Kidney capillary endothelial cell (primary cell): ENCODE measurements around the gene OLFML3.
"Not testable (repeated sequence)": the region's sequence is repeated elsewhere in the genome, so short reads cannot be mapped to it uniquely, and the experiment has no call there.

Experiments
- DNase-seq: peaks from one replicate; pipeline ENCODE4 v3.0.0-alpha.2; 2018; ENCODE audit warnings: low spot score

The OLFML3 gene

GRCh38 chr1:113978863-113979702 is at the start of gene OLFML3:
Gene OLFML3, plus strand, starts transcription at chr1:113979474. Its CDS starts 43 bp downstream, at chr1:113979517.
- peak; percentile 90 for DNase-seq

- DNase-seq = peak; percentile 27
Measured at GRCh38 chr1:113929750-113930498, 49.4 kb upstream of the OLFML3 start.

- DNase-seq = peak; percentile 30
Measured at GRCh38 chr1:113930499-113931161, 48.6 kb upstream of the OLFML3 start.

DNA sequence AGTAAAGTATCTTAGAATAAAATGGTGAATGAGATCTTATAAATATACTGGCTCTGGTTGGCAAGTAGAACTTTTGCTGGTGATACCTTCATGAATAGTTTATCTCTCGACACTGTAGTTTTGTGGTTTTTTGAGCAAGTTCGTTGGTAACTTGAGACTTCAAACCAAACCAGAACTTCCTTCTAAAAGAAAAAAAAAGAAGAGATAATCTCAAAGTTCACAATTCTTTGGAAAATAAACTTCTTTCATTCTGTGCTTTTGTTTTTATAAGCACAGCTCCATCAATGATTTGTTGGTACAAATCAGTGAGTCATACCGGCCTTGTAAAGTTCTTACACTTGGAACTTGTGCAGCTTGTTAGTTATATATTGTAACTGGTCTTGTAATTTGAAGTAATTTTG is 47.8 kb upstream of the OLFML3 start:
- no peak for DNase-seq

DNA sequence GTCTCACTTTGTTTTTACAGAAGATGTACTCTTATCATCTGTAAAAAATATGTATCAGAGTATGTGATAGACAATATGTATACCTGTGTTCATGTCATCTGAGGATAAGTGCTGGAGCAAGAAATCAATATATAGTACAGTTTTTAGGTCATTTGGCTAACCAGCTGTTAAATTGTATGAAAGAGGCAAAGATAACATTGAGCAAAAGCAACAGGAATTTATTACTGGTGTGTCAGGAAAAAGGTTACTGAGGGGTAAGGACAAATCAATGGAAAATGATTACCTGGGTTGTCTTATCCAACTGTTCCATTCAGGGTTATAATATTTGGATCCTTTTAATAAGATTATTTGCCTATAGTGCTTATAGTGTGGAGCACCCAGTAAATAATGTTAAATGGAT is 45.3 kb upstream of the OLFML3 start:
- DNase-seq = no peak

GRCh38 chr1:113934511-113935055 is 44.7 kb upstream of the OLFML3 start:
- no peak for DNase-seq

DNA sequence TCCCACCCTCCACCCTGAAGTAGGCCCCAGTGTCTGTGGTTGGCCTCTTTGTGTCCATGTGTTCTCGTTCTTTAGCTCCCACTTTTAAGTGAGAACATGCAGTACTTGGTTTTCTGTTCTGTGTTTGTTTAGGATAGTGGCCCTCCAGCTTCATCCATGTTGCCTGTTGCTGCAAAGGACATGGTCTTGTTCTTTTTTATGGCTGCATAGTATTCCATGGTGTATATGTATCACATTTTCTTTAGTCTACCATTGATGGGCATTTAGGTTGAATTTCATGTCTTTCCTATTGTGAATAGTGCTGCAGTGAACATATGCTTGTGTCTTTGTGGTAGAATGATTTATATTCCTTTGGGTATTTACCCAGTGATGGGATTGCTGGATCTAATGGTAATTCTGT is 44.1 kb upstream of the OLFML3 start:
- no peak for DNase-seq

- DNase-seq = no peak
Measured at GRCh38 chr1:113935970-113936369, 43.3 kb upstream of the OLFML3 start.

DNA sequence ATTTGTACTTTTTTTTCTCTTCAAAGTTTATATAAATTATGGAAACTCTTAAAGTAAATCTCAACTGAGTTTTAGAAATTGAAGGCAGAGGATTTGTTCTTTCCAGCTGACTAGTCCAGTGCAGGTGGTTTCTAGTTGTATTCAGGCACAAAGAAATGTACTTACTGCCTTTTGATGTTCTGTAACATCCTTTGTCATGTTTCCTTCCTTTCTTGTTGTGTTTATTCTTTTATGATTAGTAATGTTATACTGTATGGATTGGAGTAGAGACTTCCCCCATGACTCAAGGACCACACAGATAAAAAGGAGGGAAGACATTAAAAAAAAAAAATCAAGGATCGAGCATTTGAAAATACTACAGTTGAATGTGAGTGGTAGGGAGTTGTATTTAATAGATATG is 42.1 kb upstream of the OLFML3 start:
- peak; percentile 12 for DNase-seq

DNA sequence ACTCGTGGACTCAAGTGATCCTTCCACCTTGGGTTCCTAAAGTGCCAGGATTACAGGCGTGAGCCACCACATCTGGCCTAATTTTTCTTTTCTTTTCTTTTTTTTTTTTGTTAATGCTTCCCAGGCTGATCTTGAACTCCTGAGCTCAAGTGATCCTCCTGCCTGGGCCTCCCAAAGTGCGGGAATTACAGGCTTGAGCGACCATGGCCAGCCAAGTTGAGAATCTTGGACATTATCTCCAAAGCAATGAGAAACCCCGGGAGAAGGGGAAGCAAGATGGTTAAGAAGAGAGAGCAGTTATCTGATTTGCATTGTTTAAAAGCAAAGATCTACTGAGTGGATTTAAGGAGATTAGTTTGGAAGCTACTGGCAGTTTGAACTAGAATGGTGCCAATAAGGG is 41.1 kb upstream of the OLFML3 start:
- DNase-seq = no peak

GRCh38 chr1:113940365-113941244 is 38.7 kb upstream of the OLFML3 start:
- DNase-seq = no peak

DNA sequence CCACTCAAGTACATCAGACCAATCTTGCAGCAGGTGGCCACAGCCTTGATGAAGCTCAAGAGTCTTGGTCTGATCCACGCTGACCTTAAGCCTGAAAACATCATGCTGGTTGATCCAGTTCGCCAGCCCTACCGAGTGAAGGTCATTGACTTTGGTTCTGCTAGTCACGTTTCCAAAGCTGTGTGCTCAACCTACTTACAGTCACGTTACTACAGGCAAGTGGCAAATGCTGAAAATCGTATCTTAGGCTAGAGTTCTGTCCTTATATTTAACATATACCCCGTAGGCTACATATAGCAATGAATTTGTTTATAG is 38.1 kb upstream of the OLFML3 start:
- DNase-seq = no peak

- DNase-seq = no peak
Measured at GRCh38 chr1:113942527-113942926, 36.7 kb upstream of the OLFML3 start.

DNA sequence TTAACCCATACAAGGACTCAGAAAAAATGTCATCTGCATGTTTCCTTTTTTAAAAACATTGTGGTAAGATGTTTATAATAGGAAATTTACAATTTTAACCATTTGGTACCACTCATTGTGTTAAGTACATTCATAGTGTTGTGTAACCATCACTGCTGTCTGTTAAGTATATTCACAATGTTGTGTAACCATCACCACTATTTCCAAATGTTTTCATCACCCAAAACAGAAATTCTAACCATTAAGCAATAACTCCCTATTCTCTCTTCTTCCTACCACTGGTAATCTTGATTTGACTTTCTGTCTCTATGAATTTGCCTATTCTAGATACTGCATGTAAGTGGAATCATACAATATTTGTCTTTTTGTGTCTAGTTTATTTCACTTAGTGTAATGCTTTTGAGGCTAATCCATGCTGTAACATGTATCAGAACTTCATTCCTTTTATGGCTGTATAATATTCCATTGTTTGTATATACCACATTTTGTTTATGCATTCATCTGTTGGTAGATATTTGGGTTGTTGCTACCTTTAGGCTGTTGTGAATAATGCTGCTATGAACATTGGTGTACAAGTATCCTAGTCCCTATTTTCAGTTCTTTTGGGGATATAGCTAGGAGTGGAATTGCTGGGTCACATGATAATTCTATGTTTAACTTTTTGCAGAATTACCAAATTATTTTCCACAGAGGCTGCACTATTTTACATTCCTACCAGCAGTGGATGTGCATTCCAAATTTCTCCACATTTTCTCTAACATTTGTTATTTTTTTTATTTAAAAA is 36.1 kb upstream of the OLFML3 start:
- no peak for DNase-seq

DNA sequence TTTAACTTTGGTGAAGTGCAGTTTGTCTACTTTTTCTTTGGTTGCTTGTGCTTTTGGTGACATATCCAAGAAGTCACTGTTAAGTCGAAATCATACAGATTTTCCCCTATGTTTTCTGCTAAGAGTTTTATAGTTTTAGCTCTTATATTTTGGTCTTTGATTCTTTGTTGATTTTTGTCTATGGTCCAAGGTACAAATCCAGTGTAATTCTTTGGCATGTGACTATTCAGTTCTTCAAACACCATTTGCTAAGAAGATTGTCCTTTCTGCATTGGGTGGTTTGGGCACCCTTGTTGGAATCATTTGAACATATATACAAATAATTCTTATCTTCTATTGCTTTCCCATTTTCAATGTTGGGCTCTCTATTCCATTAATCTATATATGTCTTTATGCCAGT is 33.9 kb upstream of the OLFML3 start:
- no peak for DNase-seq

GRCh38 chr1:113946112-113946511 is 33.2 kb upstream of the OLFML3 start:
- no peak for DNase-seq

- no peak for DNase-seq
Measured at GRCh38 chr1:113946678-113947387, 32.4 kb upstream of the OLFML3 start.

GRCh38 chr1:113947388-113948107 is 31.7 kb upstream of the OLFML3 start:
- no peak for DNase-seq

DNA sequence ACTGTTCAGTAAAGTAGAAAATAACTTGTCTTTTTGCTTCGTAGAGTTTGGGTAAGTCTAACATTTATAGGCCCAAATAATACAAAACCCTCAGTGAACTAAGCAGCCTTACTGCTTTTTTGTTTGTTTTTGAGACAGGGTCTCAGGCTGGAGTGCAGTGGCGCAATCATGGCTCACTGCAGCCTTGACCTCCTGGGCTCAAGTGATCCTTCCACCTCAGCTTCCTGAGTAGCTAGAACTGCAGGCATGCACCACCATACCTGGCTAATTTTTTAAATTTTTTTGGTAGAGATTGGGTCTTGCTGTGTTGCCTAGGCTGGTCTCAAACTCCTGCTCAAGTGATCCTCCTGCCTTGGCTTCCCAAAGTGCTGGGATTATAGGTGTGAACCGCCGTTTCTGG is 31.1 kb upstream of the OLFML3 start:
- not testable (repeated sequence) for DNase-seq

GRCh38 chr1:113949007-113949406 is 30.3 kb upstream of the OLFML3 start:
- DNase-seq = no peak
